Glutamatergic neuron (in vitro differentiated cells): Measurements from ENCODE around the gene GAS2. TPM values are rescaled to one million over a fixed set of nuclear protein-coding genes. Genes with fewer than 3 reads are reported as not detected.

Experiments used
- DNase-seq: peaks from one replicate; pipeline ENCODE4 v3.0.0; 2022
- H3K27ac Mint-ChIP-seq: one replicate; pipeline ENCODE4 v1.8.0; 2020; ENCODE audit warnings: mild to moderate bottlenecking, mixed read lengths, inconsistent platforms; ENCODE audit not compliant: unreplicated experiment
- H3K27me3 Mint-ChIP-seq: one replicate; pipeline ENCODE4 v1.8.0; 2020; ENCODE audit warnings: mild to moderate bottlenecking, moderate library complexity, mixed read lengths, inconsistent platforms; ENCODE audit not compliant: unreplicated experiment
- H3K36me3 Mint-ChIP-seq: one replicate; pipeline ENCODE4 v1.8.0; 2020; ENCODE audit warnings: mild to moderate bottlenecking, mixed read lengths, inconsistent platforms; ENCODE audit not compliant: unreplicated experiment
- H3K4me1 Mint-ChIP-seq: one replicate; pipeline ENCODE4 v1.8.0; 2020; ENCODE audit warnings: mild to moderate bottlenecking, low read depth, mixed read lengths, inconsistent platforms; ENCODE audit not compliant: unreplicated experiment
- H3K4me3 Mint-ChIP-seq: one replicate; pipeline ENCODE4 v1.8.0; 2020; ENCODE audit warnings: mild to moderate bottlenecking, mixed read lengths, inconsistent platforms; ENCODE audit not compliant: unreplicated experiment
- H3K9me3 Mint-ChIP-seq: one replicate; pipeline ENCODE4 v1.8.0; 2020; ENCODE audit warnings: mild to moderate bottlenecking, moderate library complexity, mixed read lengths, inconsistent platforms; ENCODE audit not compliant: unreplicated experiment
- total RNA-seq: library from RNA; stranded (reverse); fragmentation: NEBNext Ultra II Directional; extraction: Animal tissue kit (Norgen Biotek cat#: 25700); gene quantifications from one replicate; pipeline ENCODE4 v1.2.1, GENCODE V29; 2021; ENCODE audit not compliant: unreplicated experiment
- TF ChIP-seq, protein P1 (sequence below): fragments of 200-600 bp; sonication (generic); IDR thresholded peaks from one replicate; pipeline ENCODE4 v1.5.0; 2021; ENCODE audit not compliant: partially characterized antibody, unreplicated experiment

The GAS2 gene
- total RNA-seq, 1 donor from 2014 or later = 11.7 TPM

DNA sequence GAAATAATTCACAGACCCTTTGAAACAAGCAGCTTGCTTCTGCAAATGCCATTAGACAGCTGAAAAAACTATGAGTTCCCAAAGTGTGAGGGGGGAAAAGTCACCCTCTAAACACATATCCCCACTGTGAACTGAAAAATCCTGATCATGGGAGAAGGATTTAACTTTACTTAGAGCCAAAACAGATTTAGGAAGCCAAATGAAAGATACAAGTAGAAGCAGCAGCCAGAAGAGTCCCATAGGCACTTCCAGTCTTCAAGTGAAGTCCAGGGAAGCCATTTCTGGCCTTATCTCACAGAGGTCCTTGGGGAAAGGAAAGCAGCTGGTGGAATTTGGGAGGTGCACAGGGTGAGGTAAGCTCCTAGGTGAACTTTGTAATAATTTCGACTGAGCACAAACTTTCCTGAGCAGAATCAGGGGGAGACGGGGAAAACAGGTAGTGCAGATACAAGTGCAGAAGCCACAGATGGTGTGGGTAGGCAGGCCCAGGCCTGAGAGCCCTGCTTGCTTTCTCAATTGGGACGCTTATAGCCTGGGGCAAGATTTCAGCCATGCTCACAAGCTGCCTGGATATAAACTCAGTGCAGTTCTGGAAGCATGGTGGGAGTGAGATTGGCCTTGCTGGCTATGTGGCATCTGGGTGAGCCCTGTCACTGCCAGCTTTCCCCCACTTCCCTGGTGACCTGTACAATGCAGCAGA, 44.8 kb downstream of the GAS2 start:
- Mint-ChIP-seq H3K9me3 (peaks cover 2% of the 10 kb centered on the region), H3K4me1 (peaks cover 7% of the 10 kb centered on the region), H3K4me3 (no peak overlapping the region), H3K36me3 (no peaks in the 10 kb centered on the region), H3K27ac (no peak overlapping the region), H3K27me3 (peaks cover 2% of the 10 kb centered on the region)
- TF ChIP-seq, protein P1, sequence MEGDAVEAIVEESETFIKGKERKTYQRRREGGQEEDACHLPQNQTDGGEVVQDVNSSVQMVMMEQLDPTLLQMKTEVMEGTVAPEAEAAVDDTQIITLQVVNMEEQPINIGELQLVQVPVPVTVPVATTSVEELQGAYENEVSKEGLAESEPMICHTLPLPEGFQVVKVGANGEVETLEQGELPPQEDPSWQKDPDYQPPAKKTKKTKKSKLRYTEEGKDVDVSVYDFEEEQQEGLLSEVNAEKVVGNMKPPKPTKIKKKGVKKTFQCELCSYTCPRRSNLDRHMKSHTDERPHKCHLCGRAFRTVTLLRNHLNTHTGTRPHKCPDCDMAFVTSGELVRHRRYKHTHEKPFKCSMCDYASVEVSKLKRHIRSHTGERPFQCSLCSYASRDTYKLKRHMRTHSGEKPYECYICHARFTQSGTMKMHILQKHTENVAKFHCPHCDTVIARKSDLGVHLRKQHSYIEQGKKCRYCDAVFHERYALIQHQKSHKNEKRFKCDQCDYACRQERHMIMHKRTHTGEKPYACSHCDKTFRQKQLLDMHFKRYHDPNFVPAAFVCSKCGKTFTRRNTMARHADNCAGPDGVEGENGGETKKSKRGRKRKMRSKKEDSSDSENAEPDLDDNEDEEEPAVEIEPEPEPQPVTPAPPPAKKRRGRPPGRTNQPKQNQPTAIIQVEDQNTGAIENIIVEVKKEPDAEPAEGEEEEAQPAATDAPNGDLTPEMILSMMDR = no peak
- peak; percentile 30 for DNase-seq

DNA sequence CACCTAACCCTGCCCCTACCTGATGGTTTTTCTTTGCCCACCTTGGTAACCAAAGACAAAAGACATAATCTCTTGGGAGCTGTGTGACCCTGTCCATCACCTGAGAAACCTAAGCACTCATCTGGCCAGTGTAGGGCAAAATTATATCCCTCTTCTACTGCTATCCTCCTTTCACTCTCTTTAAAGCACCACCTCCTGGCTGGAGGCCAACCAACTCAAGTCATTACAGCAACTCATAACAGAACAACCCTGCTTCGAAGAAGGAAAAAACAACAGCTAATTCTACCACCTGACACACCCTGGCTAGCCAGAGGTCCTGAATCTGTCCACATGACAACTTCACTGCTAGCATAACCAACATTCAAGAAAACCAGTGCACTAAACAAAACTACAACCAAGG, 45.5 kb downstream of the GAS2 start:
- TF ChIP-seq, protein P1 = no peak
- no peak for DNase-seq
- Mint-ChIP-seq H3K4me1 (peaks cover 7% of the 10 kb centered on the region), H3K9me3 (peaks cover 2% of the 10 kb centered on the region), H3K27me3 (peaks cover 2% of the 10 kb centered on the region), H3K36me3 (no peaks in the 10 kb centered on the region), H3K4me3 (no peak overlapping the region), H3K27ac (no peak overlapping the region)

DNA sequence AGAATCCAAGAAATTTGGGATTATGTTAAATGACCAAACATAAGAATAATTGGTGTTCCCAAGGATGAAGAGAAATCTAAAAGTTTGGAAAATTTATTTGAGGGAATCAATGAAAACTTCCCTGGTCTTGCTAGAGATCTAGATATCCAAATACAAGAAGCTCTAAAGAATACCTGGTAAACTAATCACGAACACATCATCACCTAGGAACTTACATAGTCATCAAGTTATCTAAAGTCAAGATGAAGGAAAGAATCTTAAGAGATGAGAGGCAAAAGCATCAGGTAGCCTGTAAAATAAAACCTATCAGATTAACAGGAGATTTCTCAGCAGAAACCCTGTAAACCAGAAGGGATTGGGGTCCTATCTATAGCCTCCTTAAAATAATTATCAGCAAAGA, 46.9 kb downstream of the GAS2 start:
- H3K4me3 Mint-ChIP-seq = no peak overlapping the region
- DNase-seq = no peak
- TF ChIP-seq, protein P1 = no peak
- no peak overlapping the region for H3K27ac Mint-ChIP-seq
- peaks cover 5% of the 10 kb centered on the region for H3K36me3 Mint-ChIP-seq
- peaks cover 7% of the 10 kb centered on the region for H3K4me1 Mint-ChIP-seq
- peaks cover 2% of the 10 kb centered on the region for H3K27me3 Mint-ChIP-seq
- peaks cover 2% of the 10 kb centered on the region for H3K9me3 Mint-ChIP-seq

- H3K9me3 Mint-ChIP-seq = peaks cover 2% of the 10 kb centered on the region
- peaks cover 3% of the 10 kb centered on the region for H3K4me1 Mint-ChIP-seq
- peaks cover 5% of the 10 kb centered on the region for H3K36me3 Mint-ChIP-seq
- H3K27me3 Mint-ChIP-seq = peaks cover 2% of the 10 kb centered on the region
- no peak overlapping the region for H3K4me3 Mint-ChIP-seq
- H3K27ac Mint-ChIP-seq = no peak overlapping the region
- TF ChIP-seq, protein P1 = no peak
- DNase-seq = no peak
Measured at GRCh38 chr11:22715971-22716370, 49.6 kb downstream of the GAS2 start.

- no peak for DNase-seq
- Mint-ChIP-seq H3K36me3 (peaks cover 5% of the 10 kb centered on the region), H3K4me1 (no peaks in the 10 kb centered on the region), H3K9me3 (no peaks in the 10 kb centered on the region), H3K27ac (no peak overlapping the region), H3K4me3 (no peak overlapping the region), H3K27me3 (no peaks in the 10 kb centered on the region)
- TF ChIP-seq, protein P1 = no peak
Measured at GRCh38 chr11:22720457-22720856, 54.0 kb downstream of the GAS2 start.
